H9 (cell line): ENCODE measurements around the gene ACACB. TPM values are rescaled to one million over a fixed set of nuclear protein-coding genes. Genes with fewer than 3 reads are reported as not detected.

Experiments used
- DNase-seq: peaks from one replicate; pipeline ENCODE4 v3.0.0-alpha.2; 2017
- H2AFZ ChIP-seq: one replicate; pipeline ENCODE4 v1.6.1; 2013; ENCODE audit warnings: mild to moderate bottlenecking, low read length, control low read depth, moderate library complexity
- H2AK5ac ChIP-seq: 2 replicates; pipeline ENCODE4 v1.6.1; 2013; ENCODE audit warnings: low read length, control low read depth, mixed read lengths; ENCODE audit not compliant: insufficient read length
- H2BK120ac ChIP-seq: one replicate; pipeline ENCODE4 v1.6.1; 2013; ENCODE audit warnings: low read depth, mild to moderate bottlenecking, low read length, control low read depth, inconsistent platforms; ENCODE audit not compliant: poor library complexity, severe bottlenecking
- H2BK12ac ChIP-seq: 2 replicates; pipeline ENCODE4 v1.6.1; 2013; ENCODE audit warnings: low read length, control low read depth, mixed read lengths, low read depth; ENCODE audit not compliant: insufficient read length
- H2BK15ac ChIP-seq: 2 replicates; pipeline ENCODE4 v1.6.1; 2013; ENCODE audit warnings: low read depth, low read length, control low read depth
- H2BK20ac ChIP-seq: one replicate; pipeline ENCODE4 v1.6.1; 2013; ENCODE audit warnings: low read depth, mild to moderate bottlenecking, low read length, control low read depth, inconsistent platforms; ENCODE audit not compliant: poor library complexity, severe bottlenecking
- H2BK5ac ChIP-seq: 2 replicates; pipeline ENCODE4 v1.6.1; 2013; ENCODE audit warnings: low read length, control low read depth, mixed read lengths; ENCODE audit not compliant: insufficient read length
- H3K14ac ChIP-seq: 2 replicates; pipeline ENCODE4 v1.6.1; 2013; ENCODE audit warnings: low read length, control low read depth; ENCODE audit not compliant: insufficient read depth
- H3K18ac ChIP-seq: 2 replicates; pipeline ENCODE4 v1.6.1; 2013; ENCODE audit warnings: low read depth, mild to moderate bottlenecking, mixed read lengths, low read length, control low read depth; ENCODE audit not compliant: insufficient read length
- H3K23ac ChIP-seq: 2 replicates; pipeline ENCODE4 v1.6.1; 2013; ENCODE audit warnings: low read length, control low read depth, mixed read lengths, low read depth; ENCODE audit not compliant: insufficient read length
- H3K23me2 ChIP-seq: 2 replicates; pipeline ENCODE4 v1.6.1; 2013; ENCODE audit warnings: low read depth, mild to moderate bottlenecking, mixed read lengths, low read length, control low read depth; ENCODE audit not compliant: insufficient read length, poor library complexity, severe bottlenecking
- H3K27ac ChIP-seq: 2 replicates; pipeline ENCODE4 v1.5.1; 2013; ENCODE audit warnings: low read length, control low read depth, mixed read lengths, low read depth; ENCODE audit not compliant: insufficient read length
- H3K27me3 ChIP-seq: 2 replicates; pipeline ENCODE4 v1.6.1; 2013; ENCODE audit warnings: low read length, control low read depth, inconsistent platforms; ENCODE audit not compliant: insufficient read depth
- H3K4ac ChIP-seq: 2 replicates; pipeline ENCODE4 v1.6.1; 2013; ENCODE audit warnings: low read depth, mild to moderate bottlenecking, control low read depth, inconsistent platforms, low read length, moderate library complexity
- H3K4me1 ChIP-seq: 2 replicates; pipeline ENCODE4 v1.6.1; 2013; ENCODE audit warnings: low read length, control low read depth, inconsistent platforms; ENCODE audit not compliant: insufficient read depth
- H3K4me2 ChIP-seq: 2 replicates; pipeline ENCODE4 v1.6.1; 2013; ENCODE audit warnings: low read length, control low read depth, mixed read lengths; ENCODE audit not compliant: insufficient read length, insufficient read depth
- H3K56ac ChIP-seq: 2 replicates; pipeline ENCODE4 v1.6.1; 2013; ENCODE audit warnings: low read depth, mild to moderate bottlenecking, mixed read lengths, low read length, control low read depth; ENCODE audit not compliant: insufficient read length
- H3K79me1 ChIP-seq: 2 replicates; pipeline ENCODE4 v1.6.1; 2013; ENCODE audit warnings: low read depth, mild to moderate bottlenecking, moderate library complexity, low read length, control low read depth, inconsistent platforms; ENCODE audit not compliant: insufficient read depth, poor library complexity, severe bottlenecking
- H3K79me2 ChIP-seq: 2 replicates; pipeline ENCODE4 v1.6.1; 2013; ENCODE audit warnings: low read length, control low read depth, inconsistent platforms; ENCODE audit not compliant: insufficient read depth
- H3K9ac ChIP-seq: 2 replicates; pipeline ENCODE4 v1.6.1; 2013; ENCODE audit warnings: low read length, control low read depth, mixed read lengths; ENCODE audit not compliant: insufficient read length; ENCODE audit errors: extremely low read depth
- H3K9me3 ChIP-seq: one replicate; pipeline ENCODE4 v1.6.1; 2013; ENCODE audit warnings: low read depth, low read length, inconsistent platforms; ENCODE audit not compliant: control insufficient read depth
- H3T11ph ChIP-seq: one replicate; pipeline ENCODE4 v1.6.1; 2013; ENCODE audit warnings: mild to moderate bottlenecking, low read length, control low read depth, inconsistent platforms
- H4K20me1 ChIP-seq: one replicate; pipeline ENCODE4 v1.6.1; 2013; ENCODE audit not compliant: control insufficient read depth, insufficient read length, insufficient read depth
- H4K5ac ChIP-seq: 2 replicates; pipeline ENCODE4 v1.6.1; 2013; ENCODE audit warnings: low read depth, mild to moderate bottlenecking, mixed read lengths, low read length, control low read depth; ENCODE audit not compliant: insufficient read length
- H4K8ac ChIP-seq: replicated peaks from 2 replicates; pipeline ENCODE4 v1.6.1; 2013; ENCODE audit warnings: low read length, control low read depth, mixed read lengths, low read depth; ENCODE audit not compliant: insufficient read length
- H4K91ac ChIP-seq: 2 replicates; pipeline ENCODE4 v1.6.1; 2013; ENCODE audit warnings: low read depth, mild to moderate bottlenecking, moderate library complexity, mixed read lengths, low read length, control low read depth; ENCODE audit not compliant: insufficient read length
- H3K27ac Mint-ChIP-seq, 3 experiments: 2 replicates in 2 of 3; 3 replicates in 1 of 3; pipeline ENCODE4 v1.8.0; 2020 to 2021; ENCODE audit warnings: mixed read lengths in 3 of 3, mild to moderate bottlenecking in 1 of 3, moderate library complexity in 1 of 3
- H3K27me3 Mint-ChIP-seq: 2 replicates; pipeline ENCODE4 v1.8.0; 2021; ENCODE audit warnings: low read depth, mild to moderate bottlenecking, moderate library complexity, mixed read lengths
- H3K36me3 Mint-ChIP-seq, 3 experiments: 2 replicates in 2 of 3; 3 replicates in 1 of 3; pipeline ENCODE4 v1.8.0; 2020 to 2021; ENCODE audit warnings: low read depth in 3 of 3, mixed read lengths in 3 of 3; ENCODE audit not compliant: insufficient read depth in 1 of 3
- H3K4me1 Mint-ChIP-seq, 2 experiments: 2 replicates each; pipeline ENCODE4 v1.8.0; 2020; ENCODE audit warnings: mixed read lengths in 2 of 2
- H3K4me3 Mint-ChIP-seq, 2 experiments: 2 replicates in 1 of 2; 3 replicates in 1 of 2; pipeline ENCODE4 v1.8.0; 2020 to 2021; ENCODE audit warnings: mild to moderate bottlenecking in 2 of 2, mixed read lengths in 2 of 2, moderate library complexity in 1 of 2
- H3K9me3 Mint-ChIP-seq, 2 experiments: 2 replicates in 1 of 2; 3 replicates in 1 of 2; pipeline ENCODE4 v1.8.0; 2020; ENCODE audit warnings: mild to moderate bottlenecking in 2 of 2, mixed read lengths in 2 of 2, moderate library complexity in 1 of 2
- WGBS: extraction: QIAGEN DNeasy Blood & Tissue Kit; methylation state at CpG from one replicate; pipeline ENCODE4 v1.1.7; 2013; ENCODE audit warnings: missing lambda C conversion rate, low lambda C conversion rate, mixed read lengths; ENCODE audit not compliant: insufficient read length; ENCODE audit errors: extremely low coverage; 5-methylcytosine and 5-hydroxymethylcytosine counted together
- total RNA-seq: library from RNA; stranded (reverse); gene quantifications from 2 replicates; pipeline ENCODE4 v1.2.1, GENCODE V29; 2021
- TF ChIP-seq, protein P1 (sequence below): fragments of 200-600 bp; sonication (generic); conservative IDR thresholded peaks from 3 replicates; pipeline ENCODE4 v1.8.0; 2021; ENCODE audit warnings: antibody characterized with exemption, mild to moderate bottlenecking

The ACACB gene
- total RNA-seq, 1 experiment from 2014 or later = 14.2 TPM

DNA sequence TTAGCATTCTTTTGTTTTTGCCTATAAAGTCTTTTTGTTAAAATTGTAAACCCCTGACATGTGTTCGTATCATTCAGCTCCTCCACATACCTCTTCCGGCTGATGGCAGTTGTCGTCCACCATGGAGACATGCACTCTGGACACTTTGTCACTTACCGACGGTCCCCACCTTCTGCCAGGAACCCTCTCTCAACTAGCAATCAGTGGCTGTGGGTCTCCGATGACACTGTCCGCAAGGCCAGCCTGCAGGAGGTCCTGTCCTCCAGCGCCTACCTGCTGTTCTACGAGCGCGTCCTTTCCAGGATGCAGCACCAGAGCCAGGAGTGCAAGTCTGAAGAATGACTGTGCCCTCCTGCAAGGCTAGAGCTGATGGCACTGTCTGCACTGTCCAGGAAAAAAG lies 30.8 kb upstream of the ACACB start:
- no peaks in the 10 kb centered on the region for H3K79me1 ChIP-seq
- H3K14ac ChIP-seq = no peak overlapping the region
- Mint-ChIP-seq H3K27me3 (no peaks in the 10 kb centered on the region), H3K36me3 (peaks cover 8 to 45% (median 41%) of the 10 kb centered on the region in 3 experiments; a peak in 6 of 7 replicates), H3K27ac (no peak overlapping the region), H3K9me3 (no peaks in the 10 kb centered on the region), H3K4me3 (no peak overlapping the region), H3K4me1 (no peaks in the 10 kb centered on the region)
- H3K27ac ChIP-seq = no peak overlapping the region
- no peak overlapping the region for H2BK5ac ChIP-seq
- H3K4ac ChIP-seq = no peak overlapping the region
- H2AK5ac ChIP-seq = no peak overlapping the region
- no peak overlapping the region for H3K4me2 ChIP-seq
- H3K18ac ChIP-seq = no peak overlapping the region
- no peaks in the 10 kb centered on the region for H4K20me1 ChIP-seq
- DNase-seq = no peak
- no peak overlapping the region for H4K91ac ChIP-seq
- WGBS = no CpG with 5 or more reads among the region's 11 CpGs
- no peak overlapping the region for H4K8ac ChIP-seq
- H3K9ac ChIP-seq = no peak overlapping the region
- no peaks in the 10 kb centered on the region for H3K9me3 ChIP-seq
- no peak overlapping the region for H2BK20ac ChIP-seq
- no peak overlapping the region for H4K5ac ChIP-seq
- no peaks in the 10 kb centered on the region for H3K4me1 ChIP-seq
- H3K27me3 ChIP-seq = no peaks in the 10 kb centered on the region
- no peak overlapping the region for H2AFZ ChIP-seq
- no peak overlapping the region for H2BK15ac ChIP-seq
- no peak overlapping the region for H3K23ac ChIP-seq
- no peaks in the 10 kb centered on the region for H3K79me2 ChIP-seq
- H3T11ph ChIP-seq = no peak overlapping the region
- H2BK12ac ChIP-seq = no peak overlapping the region
- TF ChIP-seq, protein P1, sequence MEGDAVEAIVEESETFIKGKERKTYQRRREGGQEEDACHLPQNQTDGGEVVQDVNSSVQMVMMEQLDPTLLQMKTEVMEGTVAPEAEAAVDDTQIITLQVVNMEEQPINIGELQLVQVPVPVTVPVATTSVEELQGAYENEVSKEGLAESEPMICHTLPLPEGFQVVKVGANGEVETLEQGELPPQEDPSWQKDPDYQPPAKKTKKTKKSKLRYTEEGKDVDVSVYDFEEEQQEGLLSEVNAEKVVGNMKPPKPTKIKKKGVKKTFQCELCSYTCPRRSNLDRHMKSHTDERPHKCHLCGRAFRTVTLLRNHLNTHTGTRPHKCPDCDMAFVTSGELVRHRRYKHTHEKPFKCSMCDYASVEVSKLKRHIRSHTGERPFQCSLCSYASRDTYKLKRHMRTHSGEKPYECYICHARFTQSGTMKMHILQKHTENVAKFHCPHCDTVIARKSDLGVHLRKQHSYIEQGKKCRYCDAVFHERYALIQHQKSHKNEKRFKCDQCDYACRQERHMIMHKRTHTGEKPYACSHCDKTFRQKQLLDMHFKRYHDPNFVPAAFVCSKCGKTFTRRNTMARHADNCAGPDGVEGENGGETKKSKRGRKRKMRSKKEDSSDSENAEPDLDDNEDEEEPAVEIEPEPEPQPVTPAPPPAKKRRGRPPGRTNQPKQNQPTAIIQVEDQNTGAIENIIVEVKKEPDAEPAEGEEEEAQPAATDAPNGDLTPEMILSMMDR = no peak
- no peak overlapping the region for H3K56ac ChIP-seq
- H3K23me2 ChIP-seq = no peaks in the 10 kb centered on the region
- H2BK120ac ChIP-seq = no peak overlapping the region
